NCI-H345 treated with DMSO at 0.1 percent for 48 hours (cell line): Measurements from ENCODE around the gene AMIGO3.
A peak's percentile ranks its signal among the peaks of the same experiment; 100 is the strongest.

Experiments
- DNase-seq: peaks from one replicate; lab custom pipeline; 2025; ENCODE audit not compliant: unreplicated experiment; lab: John Stamatoyannopoulos, UW

The AMIGO3 gene

DNA sequence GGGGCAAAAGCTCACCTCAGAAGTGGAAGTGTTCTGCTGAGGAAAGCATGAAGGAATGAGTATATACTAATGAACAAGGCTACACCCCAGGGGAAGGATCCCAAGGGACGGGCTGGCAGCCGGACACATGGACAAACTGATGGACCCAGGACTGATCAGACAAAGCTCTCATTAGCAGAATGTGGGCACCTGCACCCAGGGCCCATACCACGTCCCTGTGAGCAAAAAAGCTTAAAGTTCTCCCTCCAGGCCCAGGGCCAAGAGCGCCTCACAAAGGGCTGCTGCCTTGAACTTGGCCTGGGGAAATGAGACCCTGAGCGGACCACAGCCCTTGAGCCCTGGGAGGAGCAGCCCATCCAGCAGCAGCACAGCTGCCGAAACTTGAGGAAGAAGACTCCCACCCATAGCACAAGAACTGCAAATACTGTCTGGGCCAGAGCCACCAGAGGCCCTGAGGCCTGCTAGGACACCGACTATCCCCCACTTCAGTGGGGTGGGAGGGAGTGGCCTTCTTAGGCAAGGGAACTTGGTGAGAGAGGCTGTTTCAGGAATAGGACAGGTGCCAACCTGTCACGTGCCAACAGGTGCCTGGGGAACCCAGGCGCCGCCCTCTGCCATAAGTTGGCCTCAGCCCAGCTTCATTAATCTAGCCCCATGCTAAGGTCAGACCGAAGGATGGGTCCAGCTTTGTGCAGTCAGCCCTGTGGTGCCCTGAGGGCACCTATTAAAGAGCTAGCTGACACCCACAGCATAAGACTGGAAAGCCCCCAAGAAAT is 6.6 kb upstream of the AMIGO3 start:
- no peak for DNase-seq

DNA sequence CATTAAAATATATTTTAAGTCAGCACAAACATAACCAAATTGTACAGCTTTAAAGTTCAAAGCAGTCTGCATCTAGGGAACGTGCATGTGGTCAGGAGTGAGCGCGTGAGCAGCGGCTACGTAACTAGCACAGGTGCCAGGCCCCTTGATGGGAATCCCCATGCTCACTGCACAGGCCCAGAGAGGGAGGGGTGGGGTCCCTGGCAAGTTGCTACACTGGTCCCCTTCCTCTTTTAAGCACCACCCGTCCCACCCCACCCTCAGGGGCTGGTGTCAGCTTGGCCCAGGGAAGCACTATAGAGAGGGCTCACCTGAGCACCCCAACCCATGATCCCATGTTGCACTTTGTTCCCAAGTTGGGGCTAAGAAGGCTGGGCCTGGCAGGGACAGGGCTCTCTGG is 5.1 kb upstream of the AMIGO3 start:
- no peak for DNase-seq

DNA sequence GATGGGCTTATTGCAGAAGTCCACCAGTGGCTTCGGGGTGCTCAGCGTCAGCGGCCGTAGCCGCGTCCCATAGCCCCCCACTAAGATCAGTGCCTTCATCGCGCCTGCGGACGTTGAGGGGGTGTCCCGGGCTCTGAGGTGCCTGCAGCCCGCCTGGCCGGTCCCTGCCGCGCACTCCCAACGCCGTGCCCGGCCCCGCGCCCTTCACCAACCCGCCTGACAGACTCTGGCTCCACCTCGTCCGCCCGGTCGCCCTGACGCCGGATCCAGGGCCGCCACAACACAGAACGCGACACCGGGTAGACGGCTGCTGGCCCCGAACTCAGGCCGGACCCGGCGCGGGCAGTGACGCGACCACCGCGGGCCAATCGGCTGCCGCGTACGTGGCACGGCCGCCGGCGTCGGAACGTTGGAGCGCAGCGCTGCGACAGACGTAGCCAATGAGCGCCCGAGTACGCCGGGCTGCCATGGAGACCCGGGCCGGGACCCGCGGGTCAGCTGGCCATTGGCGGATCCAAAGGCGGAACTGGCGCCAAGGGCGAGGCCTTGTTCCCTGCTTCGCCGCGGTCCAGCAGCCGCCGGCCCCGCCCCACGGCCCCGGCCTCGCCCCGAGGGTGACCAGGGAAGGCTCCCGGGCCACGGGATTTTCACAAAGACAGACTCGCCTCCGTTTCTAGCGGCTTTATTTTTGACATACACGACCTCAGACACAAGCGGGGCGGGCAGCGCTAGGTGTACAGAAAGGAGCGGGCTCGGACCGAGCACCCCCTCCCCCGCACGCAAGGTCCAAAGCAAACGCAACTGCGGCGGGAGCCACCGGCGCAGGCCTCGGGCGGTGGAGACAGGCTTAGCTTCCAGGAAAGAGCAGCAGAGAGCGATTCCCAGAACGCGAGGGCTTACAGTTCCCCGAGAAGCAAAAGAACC is 4.4 kb upstream of the AMIGO3 start, which contains the start of gene GMPPB:
GMPPB (minus strand) TSS at position 324 of the 924 bp plus-strand sequence; CDS start at position 99, 225 bp downstream.
- peak; percentile 71 for DNase-seq

DNA sequence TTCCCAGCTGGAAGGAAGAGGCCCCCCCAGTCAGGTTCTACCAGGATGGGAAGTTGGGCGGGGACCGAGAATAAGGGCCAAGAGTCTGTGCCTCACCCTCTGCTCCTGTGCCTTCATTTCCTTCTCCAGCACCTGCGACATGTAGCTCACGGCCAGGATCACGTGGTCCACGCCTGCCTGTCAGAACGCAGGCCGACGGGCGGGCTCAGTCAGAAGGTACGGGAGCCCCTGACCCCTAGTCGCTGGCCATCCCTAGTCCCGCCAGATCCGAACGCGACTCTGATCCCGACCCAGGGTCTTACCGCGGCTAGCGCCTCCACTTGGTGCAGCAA is 3.8 kb upstream of the AMIGO3 start:
- DNase-seq: no peak

DNA sequence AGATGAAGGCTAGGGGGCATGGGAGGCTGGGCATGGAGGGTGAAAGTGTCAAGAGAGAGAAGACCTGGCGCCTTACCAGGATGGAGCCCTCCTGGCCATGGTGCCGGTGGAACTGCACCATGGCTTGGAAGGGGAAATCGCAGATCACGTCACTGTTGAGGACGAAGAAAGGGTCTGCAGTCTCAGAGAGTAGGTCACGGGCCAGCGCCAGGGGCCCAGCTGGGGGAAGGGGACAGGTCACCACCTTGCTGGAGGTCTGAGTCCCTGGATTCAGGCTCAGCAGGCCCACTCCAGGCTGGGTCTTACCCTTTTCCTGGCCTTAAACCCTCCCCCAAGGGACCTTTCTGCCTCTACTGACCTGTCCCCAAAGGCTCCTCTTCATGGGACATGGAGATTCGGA is 3.4 kb upstream of the AMIGO3 start:
- no peak for DNase-seq

DNA sequence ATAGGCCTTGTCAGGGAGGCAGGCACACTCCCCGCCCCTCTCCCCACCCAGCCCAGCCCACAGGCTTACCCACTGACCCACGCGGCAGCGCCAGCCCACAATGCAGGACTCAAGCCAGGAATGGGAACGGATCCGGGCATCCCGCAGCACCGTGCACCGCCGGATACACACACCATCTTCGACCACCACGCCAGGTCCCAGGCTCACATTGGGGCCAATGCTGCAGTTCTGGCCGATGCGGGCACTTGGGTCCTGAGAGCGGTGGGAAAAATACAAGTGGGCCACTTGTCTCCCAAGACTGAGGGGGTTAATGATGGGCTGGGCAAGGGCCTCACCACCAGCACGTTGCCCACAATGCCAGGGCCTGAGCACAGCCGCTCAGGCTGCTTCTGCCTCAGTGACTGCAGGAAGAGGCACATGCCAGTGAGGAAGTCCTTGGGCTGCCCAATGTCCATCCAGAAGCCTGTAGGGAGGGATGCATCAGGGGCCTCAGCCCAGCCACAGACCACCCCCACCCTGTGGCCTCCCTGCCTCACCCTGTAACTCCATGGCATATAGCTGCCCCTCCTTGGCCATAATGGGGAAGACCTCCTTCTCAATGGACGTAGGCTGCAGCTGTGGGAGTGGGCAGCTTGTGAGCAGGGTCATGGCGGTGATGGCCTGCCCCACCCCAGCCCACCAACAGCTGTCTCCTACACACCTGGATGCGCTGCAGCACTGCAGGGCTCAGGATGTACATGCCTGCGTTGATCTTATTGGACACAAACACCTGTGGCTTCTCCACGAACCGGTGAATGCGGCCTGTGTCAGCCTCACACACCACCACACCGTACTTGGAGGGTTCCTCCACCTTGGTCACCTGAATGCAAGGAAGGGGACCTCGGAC is 2.7 kb upstream of the AMIGO3 start:
- DNase-seq: no peak

DNA sequence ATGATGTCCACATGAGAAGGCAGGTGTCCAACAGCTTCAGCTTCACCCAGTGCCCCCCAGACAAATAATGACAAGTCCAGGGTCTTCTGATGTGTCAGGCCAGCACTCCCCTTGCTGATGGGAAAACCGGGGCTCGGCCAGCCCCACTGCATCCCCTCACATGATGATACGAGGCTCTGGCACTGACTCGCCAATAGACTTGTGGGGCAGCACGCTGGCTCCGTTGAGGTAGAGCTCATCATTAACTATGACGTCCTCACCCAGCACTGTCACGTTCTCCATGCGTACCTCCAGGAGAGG is 2.1 kb upstream of the AMIGO3 start:
- DNase-seq: no peak

DNA sequence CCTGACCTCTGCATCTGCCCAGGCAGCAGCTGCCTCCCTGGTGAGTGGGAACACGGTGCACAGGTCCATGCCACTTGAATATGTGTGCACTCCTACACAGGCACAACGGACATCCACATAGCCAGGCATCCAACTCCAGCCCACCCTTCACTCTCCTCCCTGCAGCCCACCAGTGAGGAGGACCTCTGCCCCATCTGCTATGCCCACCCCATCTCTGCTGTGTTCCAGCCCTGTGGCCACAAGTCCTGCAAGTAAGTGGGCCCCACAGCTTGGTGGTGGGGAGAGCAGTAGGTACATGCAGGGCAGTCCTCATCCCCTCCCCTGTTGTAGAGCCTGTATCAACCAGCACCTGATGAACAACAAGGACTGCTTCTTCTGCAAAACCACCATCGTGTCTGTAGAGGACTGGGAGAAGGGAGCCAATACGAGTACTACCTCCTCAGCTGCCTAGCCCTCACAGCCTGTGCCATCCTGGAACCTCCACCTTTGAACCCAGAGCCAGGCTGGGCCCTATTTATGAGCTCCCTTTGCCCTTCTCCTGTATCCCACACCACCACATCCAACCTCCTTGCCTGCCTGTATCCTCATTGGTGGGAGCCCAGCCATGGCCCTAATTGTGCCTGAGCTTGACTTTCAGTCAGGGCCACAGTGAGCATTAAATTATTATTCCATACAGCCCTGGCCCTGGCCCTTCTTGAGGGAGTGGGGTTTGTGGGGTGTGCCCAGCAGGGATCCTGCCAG is 1.5 kb upstream of the AMIGO3 start:
- no peak for DNase-seq

DNA sequence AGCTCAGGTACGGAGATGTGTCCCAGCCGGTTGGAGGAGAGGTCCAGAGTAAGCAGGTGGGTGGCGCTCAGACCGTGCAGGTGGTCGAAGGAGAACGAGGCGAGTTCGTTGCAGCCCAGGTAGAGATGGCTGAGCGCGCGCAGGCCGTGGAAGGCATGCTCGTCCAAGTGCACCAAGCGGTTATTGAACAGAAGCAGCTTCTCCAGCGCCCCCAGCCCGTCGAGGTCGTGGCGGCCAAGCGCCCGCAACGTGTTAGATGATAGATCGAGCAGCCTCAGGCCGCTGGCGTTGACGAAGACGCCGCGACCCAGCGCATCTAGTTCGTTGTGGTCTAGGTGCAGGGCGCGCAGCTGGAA is 648 bp downstream of the AMIGO3 start:
- DNase-seq: no peak

DNA sequence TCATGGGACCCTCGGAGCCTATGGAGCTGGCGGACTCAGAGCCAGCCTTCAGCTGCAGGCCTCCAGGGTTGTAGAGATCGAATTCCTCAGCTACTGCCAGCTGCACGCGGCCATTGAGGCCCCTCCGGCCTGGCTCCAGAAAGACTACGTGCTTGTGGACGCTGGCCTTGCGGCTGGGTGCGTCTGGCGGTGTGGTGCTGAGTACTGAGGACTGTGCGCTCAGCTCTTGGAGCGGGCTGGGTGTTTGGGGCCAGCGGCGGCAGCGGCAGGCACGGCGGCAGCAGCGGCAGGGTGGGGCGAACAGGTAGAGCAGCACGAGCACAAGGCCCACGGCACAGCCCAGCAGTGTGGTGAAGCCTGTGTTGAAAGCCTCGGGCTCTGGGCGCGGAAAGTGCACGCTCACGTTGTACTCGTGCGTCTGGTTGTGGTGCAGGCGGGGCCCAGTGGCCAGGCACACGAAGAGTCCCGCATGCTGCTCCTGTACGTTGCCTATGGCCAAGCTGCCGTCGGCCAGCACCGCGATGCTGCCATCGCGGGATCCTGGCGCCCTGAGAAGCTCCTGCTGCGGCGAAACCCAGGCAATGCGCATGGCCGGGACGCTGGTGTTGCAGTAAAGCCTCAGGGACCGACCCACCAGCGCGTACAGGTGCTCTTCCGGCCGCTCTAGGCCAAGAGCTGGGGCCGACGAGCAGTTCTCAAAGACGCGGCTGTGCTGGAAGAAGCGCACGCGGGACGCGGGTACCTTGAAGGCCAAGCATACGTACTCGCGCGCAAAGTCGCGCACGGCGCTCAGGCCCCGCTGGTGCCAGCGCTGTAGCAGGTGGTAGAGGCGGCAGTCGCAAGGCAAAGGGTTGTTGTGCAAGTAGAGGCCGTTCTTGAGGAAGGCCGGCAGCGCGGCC is 1.3 kb downstream of the AMIGO3 start:
- DNase-seq: no peak

DNA sequence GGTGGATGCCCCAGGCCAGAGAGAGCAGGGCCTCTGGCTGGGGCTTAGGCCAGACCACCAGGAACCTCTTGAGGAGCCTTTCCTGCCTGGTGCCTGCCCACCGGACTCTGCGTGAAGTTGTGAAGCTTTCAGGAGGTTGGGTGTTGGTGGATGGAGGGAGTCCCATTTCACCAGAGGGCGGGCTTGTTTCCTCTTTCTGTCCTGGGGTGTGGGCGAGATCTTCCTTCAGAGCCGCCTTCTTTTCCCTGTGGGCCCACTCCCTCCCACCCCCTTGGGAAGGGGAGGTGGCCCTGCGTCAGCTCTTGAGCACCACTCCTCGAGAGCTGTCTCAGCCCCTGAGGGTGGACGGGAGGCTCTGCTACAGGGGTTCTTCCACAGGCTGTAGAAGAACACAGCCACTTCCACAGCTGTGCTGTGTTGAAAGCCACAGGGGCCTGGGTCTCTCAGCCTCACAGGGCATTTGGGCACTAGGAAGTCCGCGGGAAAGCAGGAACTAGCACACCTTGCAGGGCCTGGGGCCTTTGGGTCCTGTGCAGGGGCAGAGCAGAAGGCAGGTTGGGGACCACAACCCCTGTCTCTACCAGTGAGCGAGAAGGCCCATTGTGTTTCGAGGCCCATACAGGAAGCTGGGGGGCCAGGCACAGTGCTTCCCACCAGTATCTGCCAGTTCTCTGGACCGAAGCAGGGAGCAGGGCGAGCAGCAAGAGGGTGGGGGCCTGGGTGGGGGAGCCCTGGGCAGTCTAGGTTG is 2.1 kb downstream of the AMIGO3 start:
- no peak for DNase-seq

DNA sequence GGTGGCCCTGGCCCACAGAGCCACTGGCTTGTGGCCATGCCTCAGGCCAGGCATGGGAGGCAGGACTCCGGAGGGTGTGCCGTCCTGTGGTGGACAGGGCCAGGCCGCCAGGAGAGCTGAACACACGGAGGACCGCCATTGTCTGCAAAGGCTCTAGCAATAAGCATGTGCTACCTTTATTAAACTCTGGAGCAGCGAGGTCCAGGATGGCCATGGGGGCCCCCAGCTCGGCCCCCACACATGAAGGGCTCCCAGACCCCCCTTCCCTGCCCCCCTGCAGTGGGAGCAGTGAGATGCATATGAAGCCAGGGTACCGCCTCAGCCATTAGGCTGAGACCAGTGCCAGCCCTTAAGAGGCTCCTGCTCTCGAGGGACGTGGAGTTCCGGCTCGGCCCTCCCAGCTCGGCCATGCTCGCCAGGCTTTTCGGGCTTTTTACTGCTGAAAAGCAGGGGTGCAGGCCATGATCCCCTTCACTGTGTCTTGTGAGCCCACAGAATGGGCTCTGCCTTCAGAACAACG is 2.7 kb downstream of the AMIGO3 start:
- no peak for DNase-seq

DNA sequence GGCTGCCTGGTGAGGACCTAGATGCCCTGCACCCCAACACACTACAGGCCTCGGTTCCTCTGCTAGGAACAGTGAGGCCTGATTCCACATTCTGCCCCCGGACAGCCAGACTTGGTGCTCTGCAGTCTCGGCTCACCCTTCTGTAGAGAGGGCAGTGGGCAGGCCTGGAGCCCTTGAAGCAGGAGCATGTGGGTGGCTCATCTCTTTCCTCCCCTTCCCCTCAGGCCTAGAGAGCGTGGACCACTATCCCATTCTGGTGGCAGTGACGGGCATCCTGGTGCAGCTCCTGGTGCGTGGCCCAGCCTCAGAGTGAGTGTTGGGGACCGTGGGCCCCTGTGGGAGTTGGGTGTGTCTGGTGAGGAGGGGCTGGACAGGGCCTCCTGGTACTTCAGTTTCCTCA is 3.3 kb downstream of the AMIGO3 start:
- DNase-seq: no peak

DNA sequence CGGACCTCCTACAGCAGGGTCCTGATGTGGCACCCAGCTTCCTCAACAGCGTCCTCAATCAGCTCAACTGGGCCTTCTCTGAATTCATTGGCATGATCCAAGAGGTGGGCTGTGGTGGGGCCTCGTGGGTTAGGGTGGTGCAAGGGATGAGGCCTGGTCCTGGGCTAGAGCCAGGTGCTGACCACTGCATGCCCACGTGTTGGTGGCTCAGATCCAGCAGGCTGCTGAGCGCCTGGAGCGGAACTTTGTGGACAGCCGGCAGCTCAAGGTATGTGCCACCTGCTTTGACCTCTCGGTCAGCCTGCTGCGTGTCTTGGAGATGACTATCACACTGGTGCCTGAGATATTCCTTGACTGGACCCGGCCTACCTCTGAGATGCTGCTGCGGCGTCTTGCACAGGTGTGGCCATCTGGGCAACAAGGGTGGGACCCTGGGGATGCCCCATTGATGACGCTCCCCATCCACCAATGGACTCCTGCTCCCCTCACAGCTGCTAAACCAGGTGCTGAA is 3.8 kb downstream of the AMIGO3 start:
- DNase-seq: no peak

DNA sequence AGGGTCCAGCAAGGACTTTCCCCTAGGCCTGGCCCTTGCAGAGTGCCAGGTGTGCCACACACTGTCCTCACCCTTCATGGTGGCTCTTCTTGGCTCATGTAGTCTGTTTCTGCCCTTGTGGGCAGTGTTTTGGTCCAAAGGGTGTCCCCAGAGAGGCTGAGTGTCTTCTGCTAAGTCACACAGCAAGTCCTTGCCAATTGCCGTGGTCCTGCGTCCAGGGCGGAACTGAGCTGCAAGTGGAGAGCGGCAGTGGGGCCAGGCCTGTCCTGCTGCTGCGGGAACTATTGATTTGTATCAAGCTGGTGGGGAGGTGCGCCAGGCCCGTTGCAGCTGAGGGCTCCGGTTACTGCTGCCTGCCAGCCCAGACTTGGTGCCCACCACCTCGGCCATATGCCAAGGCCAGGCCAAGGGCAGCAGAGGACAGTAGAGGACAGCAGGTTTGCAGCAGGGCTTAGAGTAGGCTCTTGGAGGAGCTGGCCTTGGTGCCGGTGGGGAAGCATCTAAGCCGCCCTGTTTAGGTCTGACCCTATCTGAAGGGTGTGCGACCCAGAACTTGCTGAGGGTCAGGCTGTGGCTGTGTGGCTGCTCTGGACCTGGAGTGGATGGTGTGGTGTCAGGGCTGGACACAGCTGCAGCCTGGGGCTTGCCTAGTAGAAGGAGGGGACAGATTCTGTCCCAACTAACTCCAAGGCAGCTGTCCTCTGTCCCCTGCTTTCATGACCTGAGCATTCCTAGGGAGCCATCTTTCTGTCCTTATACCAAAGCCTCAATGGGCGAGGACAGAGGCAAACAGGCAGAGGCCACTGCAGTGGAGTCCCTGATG is 4.5 kb downstream of the AMIGO3 start:
- DNase-seq: no peak

DNA sequence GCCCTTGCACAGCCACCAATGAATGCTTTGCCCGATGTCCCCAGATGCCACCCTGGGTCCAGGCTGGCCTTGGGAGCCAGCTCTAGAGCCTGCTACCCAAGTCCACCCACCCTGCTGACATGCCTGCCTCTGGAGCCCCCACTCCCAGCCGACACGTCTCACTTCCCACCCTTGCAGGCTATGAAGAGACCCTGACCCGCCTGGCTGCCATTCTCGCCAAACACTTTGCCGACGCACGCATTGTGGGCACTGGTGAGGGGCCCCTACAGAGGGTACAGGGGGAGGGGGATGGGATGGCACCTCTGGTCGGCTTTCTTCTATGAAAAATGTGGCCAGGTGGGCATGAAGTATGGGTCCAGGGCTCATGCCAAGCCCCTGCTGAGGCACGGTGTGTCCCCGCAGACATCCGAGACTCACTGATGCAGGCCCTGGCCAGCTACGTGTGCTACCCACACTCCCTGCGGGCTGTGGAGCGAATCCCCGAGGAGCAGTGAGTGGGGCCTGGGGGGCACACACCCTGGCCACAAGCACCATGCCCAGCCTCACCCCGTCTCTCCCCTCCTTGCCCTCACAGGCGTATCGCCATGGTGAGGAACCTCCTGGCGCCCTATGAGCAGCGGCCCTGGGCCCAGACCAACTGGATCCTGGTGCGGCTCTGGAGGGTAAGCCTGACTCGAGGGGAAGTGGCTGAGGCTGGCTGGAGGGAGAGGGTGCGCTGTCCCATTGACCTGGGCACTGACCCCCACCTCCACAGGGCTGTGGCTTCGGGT is 6.0 kb downstream of the AMIGO3 start:
- no peak for DNase-seq
